ENCODE results near the gene MICAL2. TPM values are rescaled to one million over a fixed set of nuclear protein-coding genes. Genes with fewer than 3 reads are reported as not detected.

Gene MICAL2
- total and polyA plus RNA-seq, 2 donors (not counting 1 experiment from before 2014, with no cell fraction given) = 0.32 to 0.40 TPM

DNA sequence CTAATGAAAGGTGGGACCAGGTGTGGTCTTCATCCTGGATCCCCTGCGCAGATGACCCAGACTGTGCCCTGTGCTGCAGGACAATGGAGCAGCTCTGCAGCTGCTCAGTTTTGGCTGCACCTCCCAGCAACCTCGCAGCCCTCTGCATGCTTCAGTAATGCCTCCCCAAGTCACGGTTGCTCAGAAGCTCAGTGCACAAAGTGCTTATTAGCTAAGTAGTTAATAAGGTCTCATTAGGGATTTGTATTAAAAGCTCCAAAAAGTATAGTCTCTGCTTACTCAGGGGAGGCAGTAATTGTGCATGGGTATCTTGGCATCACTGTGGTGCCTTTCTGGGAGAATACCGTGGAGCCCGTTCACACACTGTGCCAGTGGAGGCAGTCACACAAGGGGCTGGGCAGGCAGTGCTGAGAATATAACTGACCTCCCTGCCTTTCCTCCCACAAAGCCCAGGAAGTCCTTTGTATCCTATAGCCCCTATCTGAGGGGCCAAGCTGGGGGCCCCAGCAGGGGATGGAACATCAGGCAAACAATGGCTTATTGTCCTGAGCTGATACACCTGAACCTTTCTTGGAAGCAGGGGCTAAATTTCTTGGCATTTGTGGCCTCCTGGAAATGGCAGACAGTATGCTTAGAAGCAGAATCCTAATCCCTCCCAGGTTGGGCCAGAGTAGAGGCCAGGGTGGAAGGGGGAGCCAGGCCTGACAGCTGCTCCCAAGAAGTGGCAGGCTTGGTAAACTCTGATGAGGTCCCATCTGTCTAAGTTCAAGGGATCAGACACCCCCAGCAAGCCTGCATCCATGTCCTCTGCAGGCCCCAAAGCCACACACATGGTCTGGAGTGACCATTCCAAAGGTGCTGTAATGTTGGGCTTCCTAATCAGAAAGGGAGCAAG, 141.5 kb downstream of the MICAL2 start:
- no peaks in the 10 kb centered on the region for H3K4me1 ChIP-seq (ENCODE audit: control insufficient read depth in 2 of 2, insufficient read depth in 2 of 2, low read length in 2 of 2)

DNA sequence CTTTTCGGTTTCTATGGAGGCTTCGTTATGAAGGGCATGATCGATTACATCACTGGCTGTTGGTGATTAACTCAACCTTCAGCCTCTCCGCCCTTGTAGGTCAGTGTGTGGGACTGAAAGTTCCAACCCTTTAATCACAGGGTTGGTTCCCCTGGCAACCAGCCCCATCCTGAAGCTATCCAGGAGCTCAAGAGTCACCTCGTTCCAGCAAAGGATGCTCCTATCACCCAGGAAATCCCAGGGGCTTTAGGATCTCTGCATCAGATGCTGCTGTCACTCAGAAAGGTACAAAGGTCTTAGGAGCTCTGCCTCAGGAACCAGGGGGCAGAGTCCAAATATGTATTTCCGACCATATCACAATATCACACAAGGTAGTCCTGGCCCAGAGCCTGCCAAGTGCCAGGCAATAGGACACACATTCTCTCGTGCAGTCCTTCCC, 143.5 kb downstream of the MICAL2 start:
- no peak for TF ChIP-seq EZH2 (IDR thresholded peaks at IDR 0.05; ENCODE audit: borderline replicate concordance, insufficient read depth, low read depth, low read length, poor library complexity, severe bottlenecking)
- TF ChIP-seq, protein P1, sequence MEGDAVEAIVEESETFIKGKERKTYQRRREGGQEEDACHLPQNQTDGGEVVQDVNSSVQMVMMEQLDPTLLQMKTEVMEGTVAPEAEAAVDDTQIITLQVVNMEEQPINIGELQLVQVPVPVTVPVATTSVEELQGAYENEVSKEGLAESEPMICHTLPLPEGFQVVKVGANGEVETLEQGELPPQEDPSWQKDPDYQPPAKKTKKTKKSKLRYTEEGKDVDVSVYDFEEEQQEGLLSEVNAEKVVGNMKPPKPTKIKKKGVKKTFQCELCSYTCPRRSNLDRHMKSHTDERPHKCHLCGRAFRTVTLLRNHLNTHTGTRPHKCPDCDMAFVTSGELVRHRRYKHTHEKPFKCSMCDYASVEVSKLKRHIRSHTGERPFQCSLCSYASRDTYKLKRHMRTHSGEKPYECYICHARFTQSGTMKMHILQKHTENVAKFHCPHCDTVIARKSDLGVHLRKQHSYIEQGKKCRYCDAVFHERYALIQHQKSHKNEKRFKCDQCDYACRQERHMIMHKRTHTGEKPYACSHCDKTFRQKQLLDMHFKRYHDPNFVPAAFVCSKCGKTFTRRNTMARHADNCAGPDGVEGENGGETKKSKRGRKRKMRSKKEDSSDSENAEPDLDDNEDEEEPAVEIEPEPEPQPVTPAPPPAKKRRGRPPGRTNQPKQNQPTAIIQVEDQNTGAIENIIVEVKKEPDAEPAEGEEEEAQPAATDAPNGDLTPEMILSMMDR (IDR thresholded peaks at IDR 0.05) = no peak
- no peaks in the 10 kb centered on the region for H3K9me3 ChIP-seq (ENCODE audit: control extremely low read depth in 1 of 3, control insufficient read depth in 2 of 3, insufficient read depth in 1 of 3, low read length in 2 of 3)
- H3K27me3 Mint-ChIP-seq = peaks cover 3% of the 10 kb centered on the region
- H3K27ac ChIP-seq (ENCODE audit: low read length in 2 of 2) = no peak overlapping the region
- H3K4me1 ChIP-seq (ENCODE audit: control insufficient read depth in 2 of 2, insufficient read depth in 2 of 2, low read length in 2 of 2) = no peaks in the 10 kb centered on the region
- no peak overlapping the region for H2AFZ ChIP-seq (ENCODE audit: insufficient read depth, low read depth, low read length, poor library complexity, severe bottlenecking)
- DNase-seq (no peak), ATAC-seq (ENCODE audit: low read depth) (no peak)
- H4K20me1 ChIP-seq (ENCODE audit: control insufficient read depth, insufficient read depth, low read length, poor library complexity, severe bottlenecking) = no peaks in the 10 kb centered on the region
- 89% methylated on average over 5 of the region's 7 CpGs for WGBS (ENCODE audit: insufficient coverage)
- ChIA-PET POLR2A (no interaction called here), CTCF (interaction anchor here (1.0 kb wide), 1 partner anchor 29 kb away, joined by 3 read pairs; no protein-coding TSS in a partner anchor)
- no peaks in the 10 kb centered on the region for H3K27me3 ChIP-seq (replicated peaks in 1 of 4; ENCODE audit: control extremely low read depth in 1 of 4, control insufficient read depth in 3 of 4, insufficient read depth in 4 of 4, low read length in 3 of 4)
- no peak overlapping the region for H3K4me3 Mint-ChIP-seq
- H3K4me2 ChIP-seq (replicated peaks; ENCODE audit: low read depth, low read length, poor library complexity, severe bottlenecking) = no peak overlapping the region
- no peaks in the 10 kb centered on the region for H3K4me1 Mint-ChIP-seq
- intact Hi-C loops (cut with micrococcal nuclease) = no loop called here
- no peak overlapping the region for H3K27ac Mint-ChIP-seq
- no peak overlapping the region for H3K9ac ChIP-seq (ENCODE audit: low read length)
- H3K4me3 ChIP-seq (ENCODE audit: control extremely low read depth in 1 of 5, extremely low read depth in 1 of 5, insufficient read depth in 1 of 5, low read depth in 2 of 5, low read length in 4 of 5) = no peak overlapping the region
- no peaks in the 10 kb centered on the region for H3K36me3 ChIP-seq (replicated peaks in 1 of 2; ENCODE audit: control extremely low read depth in 1 of 2, control insufficient read depth in 1 of 2, extremely low read depth in 1 of 2, insufficient read depth in 2 of 2, low read length in 1 of 2)
- no peaks in the 10 kb centered on the region for H3K9me3 Mint-ChIP-seq (ENCODE audit: insufficient read depth)
- H3K79me2 ChIP-seq (ENCODE audit: control insufficient read depth, insufficient read depth, low read length) = no peaks in the 10 kb centered on the region

More for the DNA sequence above, 141.5 kb downstream of the MICAL2 start:
- peaks cover 3% of the 10 kb centered on the region for H3K27me3 Mint-ChIP-seq
- H3K4me1 Mint-ChIP-seq = no peaks in the 10 kb centered on the region
- no peaks in the 10 kb centered on the region for H3K36me3 ChIP-seq (replicated peaks in 1 of 2; ENCODE audit: control extremely low read depth in 1 of 2, control insufficient read depth in 1 of 2, extremely low read depth in 1 of 2, insufficient read depth in 2 of 2, low read length in 1 of 2)
- H3K4me2 ChIP-seq (replicated peaks; ENCODE audit: low read depth, low read length, poor library complexity, severe bottlenecking) = no peak overlapping the region
- CTCF ChIA-PET = interaction anchor here (1.1 kb wide), 1 partner anchor 15 kb away, joined by 3 read pairs; no protein-coding TSS in a partner anchor
- H3K27ac Mint-ChIP-seq = no peak overlapping the region
- TF ChIP-seq, protein P1 (IDR thresholded peaks at IDR 0.05) = no peak
- H3K9me3 ChIP-seq (ENCODE audit: control extremely low read depth in 1 of 3, control insufficient read depth in 2 of 3, insufficient read depth in 1 of 3, low read length in 2 of 3) = no peaks in the 10 kb centered on the region
- H3K4me3 Mint-ChIP-seq = no peak overlapping the region
- DNase-seq (no peak), ATAC-seq (ENCODE audit: low read depth) (no peak)
- H3K79me2 ChIP-seq (ENCODE audit: control insufficient read depth, insufficient read depth, low read length) = no peaks in the 10 kb centered on the region
- H3K4me3 ChIP-seq (ENCODE audit: control extremely low read depth in 1 of 5, extremely low read depth in 1 of 5, insufficient read depth in 1 of 5, low read depth in 2 of 5, low read length in 4 of 5) = no peak overlapping the region
- 95% methylated on average over 4 of the region's 5 CpGs for WGBS (ENCODE audit: insufficient coverage)
- no peaks in the 10 kb centered on the region for H3K9me3 Mint-ChIP-seq (ENCODE audit: insufficient read depth)
- POLR2A ChIA-PET = no interaction called here
- no peak overlapping the region for H2AFZ ChIP-seq (ENCODE audit: insufficient read depth, low read depth, low read length, poor library complexity, severe bottlenecking)
- no peak overlapping the region for H3K9ac ChIP-seq (ENCODE audit: low read length)
- intact Hi-C loops (cut with micrococcal nuclease) = no loop called here
- no peaks in the 10 kb centered on the region for H3K27me3 ChIP-seq (replicated peaks in 1 of 4; ENCODE audit: control extremely low read depth in 1 of 4, control insufficient read depth in 3 of 4, insufficient read depth in 4 of 4, low read length in 3 of 4)
- H3K27ac ChIP-seq (ENCODE audit: low read length in 2 of 2) = no peak overlapping the region
- H4K20me1 ChIP-seq (ENCODE audit: control insufficient read depth, insufficient read depth, low read length, poor library complexity, severe bottlenecking) = no peaks in the 10 kb centered on the region

Measured in B cell (primary cell).